EH (cell line): ENCODE results near the gene GNPTG.

Experiments used
- DNase-seq: peaks from one replicate; pipeline ENCODE4 v3.0.0-alpha.2; 2015; ENCODE audit warnings: low read depth

GNPTG gene

DNA sequence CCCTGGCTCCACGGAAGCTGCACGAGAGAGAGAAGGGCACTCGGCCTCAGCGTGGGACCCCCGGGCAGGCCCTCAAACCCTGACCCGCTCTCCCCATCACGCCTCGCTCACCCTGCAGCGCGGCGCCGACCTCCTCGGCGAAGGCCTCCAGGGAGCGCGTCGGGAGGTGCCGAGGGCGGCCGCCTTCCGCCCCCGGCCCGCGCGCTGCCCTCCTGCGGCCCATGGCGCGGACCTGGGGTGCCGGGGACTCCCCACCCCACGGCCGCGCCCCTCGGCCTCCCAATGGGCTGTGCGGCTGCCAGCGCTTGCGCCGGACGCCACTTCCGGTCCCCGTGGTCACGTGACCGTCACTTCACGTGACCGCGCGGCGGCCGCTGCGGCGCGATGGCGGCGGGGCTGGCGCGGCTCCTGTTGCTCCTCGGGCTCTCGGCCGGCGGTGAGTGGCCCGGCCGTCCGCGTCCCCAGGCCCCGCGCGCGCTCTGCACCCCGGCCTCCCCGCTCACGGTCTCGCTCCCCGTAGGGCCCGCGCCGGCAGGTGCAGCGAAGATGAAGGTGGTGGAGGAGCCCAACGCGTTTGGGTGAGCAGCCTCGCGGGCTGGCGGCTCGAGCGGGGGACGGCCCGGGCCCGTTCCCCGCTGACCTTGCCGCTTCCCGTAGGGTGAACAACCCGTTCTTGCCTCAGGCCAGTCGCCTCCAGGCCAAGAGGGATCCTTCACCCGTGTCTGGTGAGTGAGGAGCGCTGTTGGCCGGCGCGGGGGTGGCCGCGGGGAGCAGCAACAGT lies at the start of gene GNPTG, which contains the start of gene TSR3:
TSS of gene GNPTG (plus strand) at position 350 of the 781 bp plus-strand sequence. CDS start at position 385, 35 bp downstream.
TSS of gene TSR3 (minus strand) at position 297 of the 781 bp plus-strand sequence. CDS start at position 223, 74 bp downstream.
- peak; percentile 85 for DNase-seq

- DNase-seq = no peak
Measured at GRCh38 chr16:1305823-1306222, 45.9 kb upstream of the GNPTG start.

GRCh38 chr16:1306334-1306733 lies 45.4 kb upstream of the GNPTG start:
- no peak for DNase-seq

GRCh38 chr16:1308036-1308976 lies 43.4 kb upstream of the GNPTG start:
- no peak for DNase-seq

DNA sequence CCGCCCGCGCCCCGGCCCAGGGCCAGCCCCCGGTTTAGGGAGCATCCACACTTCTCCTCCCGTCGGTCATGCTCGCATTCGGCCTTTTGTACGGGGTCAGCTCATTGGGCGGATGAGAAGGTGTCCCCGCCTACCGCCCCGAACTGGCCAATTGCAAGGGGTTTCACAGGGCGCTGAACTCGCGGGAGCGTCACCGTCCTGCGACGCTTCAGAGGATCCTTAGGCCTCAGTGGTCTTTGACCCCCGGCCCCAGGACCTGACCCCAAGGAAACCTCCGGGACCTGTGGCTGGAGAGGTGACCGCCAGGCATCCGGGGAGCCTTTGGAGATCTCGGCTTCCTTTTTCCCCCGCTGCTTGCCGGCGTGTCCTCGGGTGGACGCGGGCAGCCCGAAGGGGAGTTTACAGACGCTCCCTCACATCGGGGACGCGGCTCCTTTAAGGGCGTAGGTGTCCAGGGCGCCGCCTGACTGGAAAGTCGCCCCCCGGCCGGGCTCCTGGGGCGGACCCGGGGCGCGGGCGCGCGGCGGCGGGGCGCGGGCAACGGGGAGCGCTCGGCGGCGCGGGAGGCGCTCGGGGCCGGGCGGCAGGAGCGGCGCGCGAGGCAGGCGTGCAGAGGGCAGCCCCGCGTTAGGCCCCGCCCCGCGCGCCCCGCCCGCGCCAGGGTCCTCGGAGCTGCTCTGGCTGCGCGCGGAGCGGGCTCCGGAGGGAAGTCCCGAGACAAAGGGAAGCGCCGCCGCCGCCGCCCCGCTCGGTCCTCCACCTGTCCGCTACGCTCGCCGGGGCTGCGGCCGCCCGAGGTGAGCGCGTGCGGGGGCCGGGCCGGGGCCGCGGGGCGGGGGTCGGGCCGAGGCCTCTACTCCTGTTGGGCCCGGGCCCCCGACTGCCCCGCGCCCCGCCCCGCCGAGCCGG lies 42.5 kb upstream of the GNPTG start, which contains the start of gene UBE2I:
TSS of gene UBE2I (plus strand) at position 660 of the 909 bp plus-strand sequence. CDS start 4,395 bp downstream, outside the sequence.
- peak; percentile 94 for DNase-seq

GRCh38 chr16:1309888-1310831 lies 41.6 kb upstream of the GNPTG start:
- DNase-seq = peak; percentile 54

GRCh38 chr16:1310832-1311200 lies 40.9 kb upstream of the GNPTG start:
- peak; percentile 25 for DNase-seq

GRCh38 chr16:1311212-1311737 lies 40.5 kb upstream of the GNPTG start:
- DNase-seq = no peak

- no peak for DNase-seq
Measured at GRCh38 chr16:1311738-1312466, 39.8 kb upstream of the GNPTG start.

- no peak for DNase-seq
Measured at GRCh38 chr16:1312467-1312816, 39.3 kb upstream of the GNPTG start.

GRCh38 chr16:1312903-1313302 lies 38.8 kb upstream of the GNPTG start:
- DNase-seq = no peak

DNA sequence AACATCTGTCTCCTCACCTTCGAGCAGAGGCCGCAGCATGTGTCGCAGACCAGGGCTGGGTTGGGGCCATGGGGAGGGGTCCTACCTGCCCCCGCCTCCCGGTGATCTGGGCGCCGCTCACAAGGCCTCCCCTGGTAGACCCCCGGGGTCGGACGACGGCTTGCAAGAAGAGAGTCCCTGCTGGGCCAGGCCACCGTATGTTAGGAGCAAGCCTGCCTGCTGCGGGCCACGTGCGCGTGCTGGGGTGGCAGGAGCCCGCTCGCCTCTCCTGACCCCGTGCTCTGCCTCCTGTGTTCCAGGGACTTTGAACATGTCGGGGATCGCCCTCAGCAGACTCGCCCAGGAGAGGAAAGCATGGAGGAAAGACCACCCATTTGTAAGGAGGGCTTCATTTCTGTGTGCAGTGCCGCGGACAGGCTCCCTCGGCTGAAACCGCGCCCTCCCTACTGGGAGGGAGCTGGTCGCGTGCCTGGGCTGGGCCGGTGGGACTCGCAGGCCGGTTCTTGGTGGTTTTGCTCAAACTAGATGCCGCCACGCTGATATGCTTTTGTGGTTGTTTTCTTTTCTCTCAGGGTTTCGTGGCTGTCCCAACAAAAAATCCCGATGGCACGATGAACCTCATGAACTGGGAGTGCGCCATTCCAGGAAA lies 37.9 kb upstream of the GNPTG start:
- no peak for DNase-seq

GRCh38 chr16:1314399-1315068 lies 37.2 kb upstream of the GNPTG start:
- no peak for DNase-seq

GRCh38 chr16:1315081-1316032 lies 36.4 kb upstream of the GNPTG start:
- no peak for DNase-seq

DNA sequence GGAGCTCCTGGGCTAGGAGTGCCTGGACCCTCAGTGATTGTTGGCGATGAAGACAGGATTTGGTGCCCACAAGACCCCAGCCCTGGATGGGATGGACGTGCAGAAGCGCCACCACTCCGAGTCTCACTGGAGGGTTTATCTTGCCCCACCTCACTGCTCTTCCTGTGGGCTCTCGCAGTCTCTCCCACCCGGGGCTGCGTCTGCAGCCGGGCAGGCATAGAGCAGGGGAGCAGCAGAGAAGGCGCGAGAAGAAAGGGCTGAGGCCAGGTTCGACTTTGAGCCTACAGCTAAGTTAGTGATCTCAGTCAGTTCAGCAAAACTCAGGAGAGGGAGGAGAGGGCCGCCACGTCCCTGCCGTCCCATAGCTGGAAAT lies 35.7 kb upstream of the GNPTG start:
- no peak for DNase-seq

- DNase-seq = no peak
Measured at GRCh38 chr16:1317479-1318267, 34.1 kb upstream of the GNPTG start.

GRCh38 chr16:1318268-1318545 lies 33.5 kb upstream of the GNPTG start:
- no peak for DNase-seq
